GM18951 (cell line): ENCODE data around the gene BPIFB6.

ENCODE experiments used
- POLR2A ChIP-seq: IDR thresholded peaks from 4 replicates; pipeline ENCODE4 v1.6.1; 2011; ENCODE audit warnings: mild to moderate bottlenecking; ENCODE audit not compliant: insufficient read length, insufficient read depth; ENCODE audit errors: extremely low read depth
- in situ Hi-C: fragments of 300-500 bp; cut with MboI; formaldehyde crosslinking; loops from one replicate; pipeline ENCODE4 v1.12.0; 2022; ENCODE audit warnings: low sequenced_read_pairs, mixed read lengths, inconsistent platforms; ENCODE audit not compliant: unreplicated experiment

Gene BPIFB6

GRCh38 chr20:33007376-33008335, 23.8 kb upstream of the BPIFB6 start, which contains the start of gene BPIFB2:
Gene BPIFB2 (plus strand): TSS chr20:33007704. CDS start chr20:33008575, 871 bp downstream.
- in situ Hi-C loops, result no loop called here
- no peak for TF ChIP-seq POLR2A

DNA sequence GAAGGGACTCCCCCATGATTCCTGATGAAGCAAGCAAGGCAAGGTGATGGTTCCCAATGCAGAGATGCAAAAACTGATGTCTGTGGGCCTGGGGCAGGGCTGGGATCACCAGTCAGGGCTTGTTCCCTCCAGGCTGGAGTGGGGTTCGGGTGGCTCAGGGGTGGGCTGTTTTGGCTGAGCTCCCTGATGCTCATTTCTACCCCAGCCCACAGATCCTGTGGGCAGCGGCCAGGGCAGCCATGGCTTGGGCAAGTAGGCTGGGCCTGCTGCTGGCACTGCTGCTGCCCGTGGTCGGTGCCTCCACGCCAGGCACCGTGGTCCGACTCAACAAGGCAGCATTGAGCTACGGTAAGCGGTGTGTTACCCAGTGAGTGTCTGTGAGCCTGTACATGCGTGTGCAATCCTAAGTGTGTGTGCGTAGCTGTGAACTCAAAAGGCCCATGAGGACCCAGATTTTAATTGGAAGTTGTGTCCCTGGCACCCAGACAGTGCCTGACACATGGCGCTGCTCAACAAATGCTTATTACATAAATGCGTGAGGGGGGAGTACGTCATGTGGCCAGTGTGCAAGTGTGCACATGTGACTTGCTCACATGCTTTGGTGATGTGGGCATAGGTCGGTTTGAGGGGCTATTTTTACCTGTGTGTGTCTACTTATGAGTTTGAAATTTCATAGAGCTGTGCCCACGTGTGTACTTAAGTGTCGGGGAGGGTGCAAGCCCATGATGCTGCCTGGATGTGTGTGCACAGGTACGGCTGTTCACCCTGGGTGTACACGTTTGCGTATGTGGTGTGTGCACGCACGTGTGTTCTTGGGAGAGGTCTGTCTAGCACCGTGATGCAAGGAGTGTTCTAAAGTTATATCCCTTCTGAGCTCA, 22.9 kb upstream of the BPIFB6 start:
- no peak for TF ChIP-seq POLR2A
- in situ Hi-C loops, result no loop called here

- in situ Hi-C loops, result no loop called here
- TF ChIP-seq POLR2A, result no peak
Observed at GRCh38 chr20:33009214-33010132, 22.0 kb upstream of the BPIFB6 start.

- in situ Hi-C loops, result no loop called here
- no peak for TF ChIP-seq POLR2A
Observed at GRCh38 chr20:33010133-33010504, 21.3 kb upstream of the BPIFB6 start.

DNA sequence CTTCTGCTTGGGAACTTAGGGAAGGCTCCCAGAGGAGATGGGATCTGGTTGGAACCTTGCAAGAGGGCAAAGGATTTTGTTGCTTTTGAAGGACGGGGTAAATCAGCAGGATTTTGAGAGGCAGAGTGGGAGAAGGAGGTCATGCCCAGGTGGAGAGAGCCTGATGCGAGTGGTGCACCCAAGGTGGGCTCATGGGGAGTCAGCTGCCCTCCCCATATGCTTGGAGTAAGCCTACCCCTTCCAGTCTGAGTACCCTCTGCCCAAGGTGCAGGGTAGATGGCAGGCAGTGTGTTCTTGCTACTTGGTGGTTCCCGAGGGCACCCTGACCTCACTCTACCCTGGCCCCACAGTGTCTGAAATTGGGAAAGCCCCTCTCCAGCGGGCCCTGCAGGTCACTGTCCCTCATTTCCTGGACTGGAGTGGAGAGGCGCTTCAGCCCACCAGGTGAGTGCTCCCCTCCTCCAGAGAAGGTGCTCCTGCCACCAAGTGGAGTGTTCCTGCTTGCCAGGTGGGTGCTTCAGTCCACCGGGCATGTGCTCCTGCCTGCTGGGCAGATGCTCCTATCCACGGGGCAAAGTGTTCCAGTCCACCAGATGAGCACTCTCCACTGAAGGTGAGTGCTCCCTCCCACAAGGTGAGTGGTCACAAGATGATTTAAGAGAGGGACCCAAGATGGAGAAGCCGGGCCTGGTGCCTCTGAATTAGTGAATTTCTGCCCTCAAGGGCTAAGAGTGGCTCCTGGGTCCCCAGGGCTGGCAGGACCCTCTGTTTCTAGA, 20.6 kb upstream of the BPIFB6 start:
- in situ Hi-C loops, result no loop called here
- no peak for TF ChIP-seq POLR2A

DNA sequence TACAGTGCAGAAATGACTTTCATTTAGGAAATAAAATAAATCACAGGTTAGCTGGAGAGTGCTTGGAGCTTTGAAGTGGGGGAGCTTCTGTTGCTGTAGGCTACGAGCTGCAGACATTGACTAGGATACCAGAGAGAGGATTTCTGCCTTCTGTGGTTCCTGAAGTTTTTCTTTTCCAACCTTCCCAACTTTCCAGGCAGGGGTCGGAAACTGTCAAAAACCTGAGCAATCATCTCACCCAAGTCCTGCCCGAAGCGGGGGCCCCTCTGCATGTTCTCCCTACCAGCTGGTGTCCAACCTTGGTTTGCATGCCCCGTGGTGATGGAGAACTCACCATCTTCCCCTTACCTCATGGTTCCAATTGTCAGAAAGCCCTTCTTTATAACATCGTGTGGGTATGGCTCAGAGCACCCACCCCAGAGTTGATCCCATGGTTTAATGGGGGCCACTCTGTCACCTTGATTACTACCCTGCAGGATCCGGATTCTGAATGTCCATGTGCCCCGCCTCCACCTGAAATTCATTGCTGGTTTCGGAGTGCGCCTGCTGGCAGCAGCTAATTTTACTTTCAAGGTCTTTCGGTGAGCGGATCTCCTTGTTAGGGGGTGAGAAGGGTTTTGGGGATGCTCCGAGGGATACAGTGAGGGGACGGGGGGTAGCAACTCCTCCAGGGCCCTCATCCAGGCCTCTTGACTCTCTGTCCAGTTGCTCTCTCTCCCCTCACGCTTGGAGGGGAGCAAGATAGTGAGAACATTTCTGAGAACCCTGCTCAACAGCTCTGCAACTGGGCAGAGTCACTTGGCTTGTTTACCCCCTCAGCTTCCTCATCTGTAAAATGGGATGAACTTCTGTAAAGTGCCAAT, 18.9 kb upstream of the BPIFB6 start:
- TF ChIP-seq POLR2A, result no peak

GRCh38 chr20:33013701-33014326, 17.6 kb upstream of the BPIFB6 start:
- in situ Hi-C loops, result no loop called here
- no peak for TF ChIP-seq POLR2A

More for the DNA sequence above, 18.9 kb upstream of the BPIFB6 start:
- in situ Hi-C loops, result no loop called here

DNA sequence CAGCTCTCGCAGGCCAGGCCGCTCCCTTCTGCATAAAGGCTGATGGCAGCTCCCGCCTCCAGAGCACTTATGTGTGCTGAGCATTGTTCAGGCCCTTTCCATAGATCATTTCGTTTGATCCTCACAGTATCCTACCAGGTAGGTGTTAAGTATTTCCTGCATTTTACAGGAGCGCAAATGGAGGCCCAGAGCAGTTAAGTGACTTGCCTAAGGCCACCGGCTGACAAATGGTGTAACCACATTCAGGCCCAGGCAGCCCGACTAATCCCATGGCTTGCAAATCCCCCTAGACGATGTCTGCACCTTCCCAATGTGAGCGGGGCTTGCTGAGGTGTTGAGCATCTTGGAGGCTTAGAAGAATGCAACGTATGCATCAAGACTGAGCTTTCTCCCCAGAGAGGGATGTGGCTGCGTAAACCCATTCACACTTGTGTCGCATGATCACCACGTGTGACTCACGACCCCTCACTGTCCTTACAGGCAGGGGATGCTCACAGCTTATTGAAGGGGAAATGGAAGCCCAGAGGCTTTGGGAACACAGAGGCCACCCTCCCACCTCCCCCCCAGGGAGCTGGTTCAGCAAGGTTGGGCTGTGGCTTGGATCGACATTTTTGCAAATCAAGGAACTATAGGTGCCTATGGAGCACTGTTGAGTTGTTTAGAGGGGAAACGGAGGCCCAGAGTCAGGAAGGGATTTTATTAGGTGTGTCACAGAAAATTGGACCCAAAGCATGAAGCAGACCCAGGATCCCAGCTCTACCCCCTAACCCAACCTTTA, 16.9 kb upstream of the BPIFB6 start:
- in situ Hi-C loops, result no loop called here
- TF ChIP-seq POLR2A, result no peak

DNA sequence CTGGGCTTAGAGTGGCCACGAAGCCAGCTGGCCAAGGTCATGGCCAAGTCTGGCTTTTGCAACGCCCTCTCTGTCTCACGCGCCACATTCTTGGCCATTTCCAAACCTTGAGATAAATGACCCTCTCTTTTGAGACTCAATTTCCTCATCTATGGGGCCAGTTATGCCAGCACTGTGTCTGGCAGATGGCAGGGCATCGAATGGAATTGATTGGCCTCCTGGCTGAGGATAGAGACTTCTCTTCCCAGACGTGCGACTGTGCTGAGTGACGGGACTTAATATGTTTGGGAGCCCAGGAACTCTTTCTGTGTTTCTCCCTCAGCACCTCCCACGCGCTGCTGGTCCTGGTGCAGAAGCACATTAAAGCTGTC, 16.3 kb upstream of the BPIFB6 start:
- TF ChIP-seq POLR2A, result no peak
- in situ Hi-C loops, result no loop called here

GRCh38 chr20:33015700-33016580, 15.5 kb upstream of the BPIFB6 start:
- in situ Hi-C loops, result no loop called here
- no peak for TF ChIP-seq POLR2A
